ENCODE results near the gene SLC13A1. TPM values are rescaled to one million over a fixed set of nuclear protein-coding genes. Genes with fewer than 3 reads are reported as not detected.

The SLC13A1 gene
- total and polyA plus RNA-seq, 4 donors = not detected

DNA sequence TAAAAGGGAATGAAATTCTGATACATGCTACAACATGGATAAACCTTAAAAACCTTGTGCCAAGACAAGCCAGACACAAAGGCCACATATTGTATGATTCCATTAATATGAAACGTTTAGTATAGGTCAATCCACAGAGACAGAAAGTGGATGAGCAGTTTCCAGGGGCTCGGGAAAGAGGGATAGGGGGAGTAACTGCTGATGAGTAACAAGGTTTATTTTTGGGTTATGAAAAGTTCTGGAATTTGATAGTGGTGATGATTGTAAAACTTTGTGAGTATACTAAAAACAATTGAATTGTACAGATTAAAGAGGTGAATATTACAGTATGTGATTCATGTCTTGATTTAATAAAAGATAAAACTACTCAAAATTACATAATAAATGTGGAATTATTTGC, 19.1 kb upstream of the SLC13A1 start:
- H3K27ac ChIP-seq (ENCODE audit: low read depth in 1 of 2, low read length in 1 of 2) = no peak overlapping the region
- TF ChIP-seq, protein P1, sequence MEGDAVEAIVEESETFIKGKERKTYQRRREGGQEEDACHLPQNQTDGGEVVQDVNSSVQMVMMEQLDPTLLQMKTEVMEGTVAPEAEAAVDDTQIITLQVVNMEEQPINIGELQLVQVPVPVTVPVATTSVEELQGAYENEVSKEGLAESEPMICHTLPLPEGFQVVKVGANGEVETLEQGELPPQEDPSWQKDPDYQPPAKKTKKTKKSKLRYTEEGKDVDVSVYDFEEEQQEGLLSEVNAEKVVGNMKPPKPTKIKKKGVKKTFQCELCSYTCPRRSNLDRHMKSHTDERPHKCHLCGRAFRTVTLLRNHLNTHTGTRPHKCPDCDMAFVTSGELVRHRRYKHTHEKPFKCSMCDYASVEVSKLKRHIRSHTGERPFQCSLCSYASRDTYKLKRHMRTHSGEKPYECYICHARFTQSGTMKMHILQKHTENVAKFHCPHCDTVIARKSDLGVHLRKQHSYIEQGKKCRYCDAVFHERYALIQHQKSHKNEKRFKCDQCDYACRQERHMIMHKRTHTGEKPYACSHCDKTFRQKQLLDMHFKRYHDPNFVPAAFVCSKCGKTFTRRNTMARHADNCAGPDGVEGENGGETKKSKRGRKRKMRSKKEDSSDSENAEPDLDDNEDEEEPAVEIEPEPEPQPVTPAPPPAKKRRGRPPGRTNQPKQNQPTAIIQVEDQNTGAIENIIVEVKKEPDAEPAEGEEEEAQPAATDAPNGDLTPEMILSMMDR (IDR thresholded peaks at IDR 0.05; ENCODE audit: control extremely low read depth, extremely low read depth) = no peak
- no peak overlapping the region for H3K4me3 ChIP-seq
- no peak for ATAC-seq (ENCODE audit: insufficient read depth, low FRiP score)
- WGBS, 2 donors = 53 to 70% methylated on average over 2 of the region's 2 CpGs
- H3K9ac ChIP-seq (ENCODE audit: insufficient read depth in 1 of 2, low read length in 2 of 2) = no peak overlapping the region
- no peaks in the 10 kb centered on the region for H3K27me3 ChIP-seq (ENCODE audit: control insufficient read depth in 3 of 3, insufficient read depth in 3 of 3, low read length in 2 of 3)
- DNase-seq = no peak
- peaks cover 0 to 2% (median 0%) of the 10 kb centered on the region in 4 donors for H3K9me3 ChIP-seq (ENCODE audit: control insufficient read depth in 4 of 4, insufficient read depth in 3 of 4, low read length in 3 of 4)
- no peaks in the 10 kb centered on the region for H3K36me3 ChIP-seq (ENCODE audit: control insufficient read depth in 4 of 4, insufficient read depth in 4 of 4, low read length in 4 of 4)
- H3K4me1 ChIP-seq (ENCODE audit: control insufficient read depth in 5 of 5, insufficient read depth in 5 of 5, low read length in 5 of 5) = no peaks in the 10 kb centered on the region

DNA sequence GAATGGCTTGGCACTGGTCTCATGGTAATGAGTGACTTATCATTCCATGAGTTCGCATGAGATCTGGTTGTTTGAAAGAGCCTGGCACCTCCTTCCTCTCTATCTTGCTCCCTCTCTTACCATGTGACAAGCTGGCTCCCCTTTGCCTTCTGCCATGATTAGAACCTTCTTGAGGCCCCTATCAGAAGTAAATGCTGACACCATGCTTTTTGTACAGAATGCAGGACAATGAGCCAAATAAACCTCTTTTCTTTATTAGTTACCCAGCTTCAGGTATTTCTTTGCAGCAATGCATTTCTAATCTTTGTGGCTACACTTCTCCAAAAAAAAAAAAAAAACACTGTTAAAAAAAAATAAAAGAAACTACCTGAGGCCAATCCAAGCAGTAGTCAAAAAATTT, 17.1 kb upstream of the SLC13A1 start:
- H3K27me3 ChIP-seq (ENCODE audit: control insufficient read depth in 3 of 3, insufficient read depth in 3 of 3, low read length in 2 of 3) = no peaks in the 10 kb centered on the region
- no peak overlapping the region for H3K27ac ChIP-seq (ENCODE audit: low read depth in 1 of 2, low read length in 1 of 2)
- 92 to 100% methylated on average over 1 of the region's 1 CpG for whole genome bisulfite sequencing, 2 donors
- no peak for DNase-seq
- TF ChIP-seq, protein P1 (IDR thresholded peaks at IDR 0.05; ENCODE audit: control extremely low read depth, extremely low read depth) = no peak
- H3K36me3 ChIP-seq (ENCODE audit: control insufficient read depth in 4 of 4, insufficient read depth in 4 of 4, low read length in 4 of 4) = no peaks in the 10 kb centered on the region
- H3K9ac ChIP-seq (ENCODE audit: insufficient read depth in 1 of 2, low read length in 2 of 2) = no peak overlapping the region
- peaks cover 0 to 2% (median 0%) of the 10 kb centered on the region in 4 donors for H3K9me3 ChIP-seq (ENCODE audit: control insufficient read depth in 4 of 4, insufficient read depth in 3 of 4, low read length in 3 of 4)
- no peak for ATAC-seq (ENCODE audit: insufficient read depth, low FRiP score)
- H3K4me1 ChIP-seq (ENCODE audit: control insufficient read depth in 5 of 5, insufficient read depth in 5 of 5, low read length in 5 of 5) = no peaks in the 10 kb centered on the region
- H3K4me3 ChIP-seq = no peak overlapping the region

GRCh38 chr7:123215350-123215749, 15.6 kb upstream of the SLC13A1 start:
- Histone ChIP-seq H3K27ac (ENCODE audit: low read depth in 1 of 2, low read length in 1 of 2) (no peak overlapping the region), H3K4me1 (ENCODE audit: control insufficient read depth in 5 of 5, insufficient read depth in 5 of 5, low read length in 5 of 5) (no peaks in the 10 kb centered on the region), H3K9ac (ENCODE audit: insufficient read depth in 1 of 2, low read length in 2 of 2) (no peak overlapping the region), H3K36me3 (ENCODE audit: control insufficient read depth in 4 of 4, insufficient read depth in 4 of 4, low read length in 4 of 4) (no peaks in the 10 kb centered on the region), H3K27me3 (ENCODE audit: control insufficient read depth in 3 of 3, insufficient read depth in 3 of 3, low read length in 2 of 3) (no peaks in the 10 kb centered on the region), H3K4me3 (no peak overlapping the region), H3K9me3 (ENCODE audit: control insufficient read depth in 4 of 4, insufficient read depth in 3 of 4, low read length in 3 of 4) (peaks cover 0 to 2% (median 0%) of the 10 kb centered on the region in 4 donors)
- TF ChIP-seq, protein P1 (IDR thresholded peaks at IDR 0.05; ENCODE audit: control extremely low read depth, extremely low read depth) = no peak
- WGBS, 2 donors = 87 to 93% methylated on average over 4 of the region's 4 CpGs
- DNase-seq = no peak
- ATAC-seq (ENCODE audit: insufficient read depth, low FRiP score) = no peak

DNA sequence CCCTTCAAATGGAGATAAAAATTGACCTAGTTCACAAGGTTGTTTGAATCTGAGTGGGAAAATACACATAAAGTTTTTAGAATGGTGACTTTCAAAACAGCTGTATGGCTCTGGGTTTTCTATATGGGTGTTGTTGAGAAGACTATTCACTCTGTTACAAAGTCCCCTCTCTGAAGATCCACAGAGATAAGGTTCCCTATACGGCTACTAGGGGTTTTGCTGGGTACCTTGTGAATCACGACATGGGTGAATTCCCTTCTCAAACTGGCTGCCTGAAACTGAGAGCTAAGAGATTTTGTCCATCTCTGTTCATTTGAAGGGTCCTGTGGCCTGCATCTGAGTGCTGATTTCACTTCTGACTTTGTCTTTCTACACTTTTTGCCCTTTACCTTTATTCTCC, 11.8 kb upstream of the SLC13A1 start:
- TF ChIP-seq, protein P1 (IDR thresholded peaks at IDR 0.05; ENCODE audit: control extremely low read depth, extremely low read depth) = no peak
- ATAC-seq (ENCODE audit: insufficient read depth, low FRiP score) = no peak
- 96 to 97% methylated on average over 2 of the region's 2 CpGs for WGBS, 2 donors

More for the DNA sequence above, 11.8 kb upstream of the SLC13A1 start:
- Histone ChIP-seq H3K27me3 (ENCODE audit: control insufficient read depth in 3 of 3, insufficient read depth in 3 of 3, low read length in 2 of 3) (no peaks in the 10 kb centered on the region), H3K36me3 (ENCODE audit: control insufficient read depth in 4 of 4, insufficient read depth in 4 of 4, low read length in 4 of 4) (no peaks in the 10 kb centered on the region), H3K27ac (ENCODE audit: low read depth in 1 of 2, low read length in 1 of 2) (no peak overlapping the region), H3K4me3 (no peak overlapping the region), H3K9ac (ENCODE audit: insufficient read depth in 1 of 2, low read length in 2 of 2) (no peak overlapping the region), H3K9me3 (ENCODE audit: control insufficient read depth in 4 of 4, insufficient read depth in 3 of 4, low read length in 3 of 4) (peaks cover 0 to 2% (median 0%) of the 10 kb centered on the region in 4 donors), H3K4me1 (ENCODE audit: control insufficient read depth in 5 of 5, insufficient read depth in 5 of 5, low read length in 5 of 5) (peaks cover 0 to 8% (median 0%) of the 10 kb centered on the region in 5 donors)
- DNase-seq = no peak
